ENCODE measurements around the gene ANKRD40.

The ANKRD40 gene

GRCh38 chr17:50660042-50660886 lies 47.5 kb downstream of the ANKRD40 start:
- DNase-seq (ENCODE audit: extremely low spot score) = no peak
- ChIA-PET CTCF (interaction anchor here (0.7 to 1.3 kb wide), 3 partner anchors 29 to 100 kb away, joined by 3 read pairs; no protein-coding TSS in a partner anchor), POLR2A (interaction anchor here (0.6 to 1.4 kb wide), 2 partner anchors 103 to 778 kb away, joined by 3 read pairs; no protein-coding TSS in a partner anchor)
- TF ChIP-seq CTBP1 (IDR thresholded peaks at IDR 0.05; ENCODE audit: borderline replicate concordance) = no peak
- no peak for TF ChIP-seq SP1 (IDR thresholded peaks at IDR 0.05)
- TF ChIP-seq FOXA1 (IDR thresholded peaks at IDR 0.05) = no peak
- no peak for TF ChIP-seq TARDBP (IDR thresholded peaks at IDR 0.05)
- TF ChIP-seq LEF1 (IDR thresholded peaks at IDR 0.05; ENCODE audit: borderline replicate concordance) = no peak
- TF ChIP-seq FOXM1 (IDR thresholded peaks at IDR 0.05; ENCODE audit: borderline replicate concordance) = no peak
- no peak for TF ChIP-seq ZNF384 (IDR thresholded peaks at IDR 0.05)
- TF ChIP-seq BHLHE40 (IDR thresholded peaks at IDR 0.05; ENCODE audit: borderline replicate concordance) = no peak
- TF ChIP-seq HDGF (IDR thresholded peaks at IDR 0.05; ENCODE audit: borderline replicate concordance) = no peak
- TF ChIP-seq PKNOX1 (IDR thresholded peaks at IDR 0.05) = no peak
- TF ChIP-seq L3MBTL2 (conservative IDR thresholded peaks at IDR 0.05) = no peak

GRCh38 chr17:50659179-50659578 lies 48.5 kb downstream of the ANKRD40 start:
- ChIA-PET POLR2A (no interaction called here), CTCF (interaction anchor here (1.2 kb wide), 1 partner anchor 9 kb away, joined by 3 read pairs; no protein-coding TSS in a partner anchor)
- TF ChIP-seq HDGF (IDR thresholded peaks at IDR 0.05; ENCODE audit: borderline replicate concordance) (no peak), BHLHE40 (IDR thresholded peaks at IDR 0.05; ENCODE audit: borderline replicate concordance) (no peak), TARDBP (IDR thresholded peaks at IDR 0.05) (no peak), SUZ12 (IDR thresholded peaks at IDR 0.05) (no peak), FOXA1 (IDR thresholded peaks at IDR 0.05) (no peak), LEF1 (IDR thresholded peaks at IDR 0.05; ENCODE audit: borderline replicate concordance) (no peak), PKNOX1 (IDR thresholded peaks at IDR 0.05) (no peak), NFRKB (IDR thresholded peaks at IDR 0.05) (no peak), FOXM1 (IDR thresholded peaks at IDR 0.05; ENCODE audit: borderline replicate concordance) (no peak)
- DNase-seq (ENCODE audit: extremely low spot score) = no peak

- TF ChIP-seq ARNT (IDR thresholded peaks at IDR 0.05) (no peak), NFRKB (IDR thresholded peaks at IDR 0.05) (no peak), FOXK2 (IDR thresholded peaks at IDR 0.05) (no peak), L3MBTL2 (conservative IDR thresholded peaks at IDR 0.05) (no peak), FOXA1 (IDR thresholded peaks at IDR 0.05) (no peak), TARDBP (IDR thresholded peaks at IDR 0.05) (no peak), SUZ12 (IDR thresholded peaks at IDR 0.05) (no peak), ELF4 (IDR thresholded peaks at IDR 0.05) (no peak), ZNF384 (IDR thresholded peaks at IDR 0.05) (no peak), BHLHE40 (IDR thresholded peaks at IDR 0.05; ENCODE audit: borderline replicate concordance) (no peak), SP1 (IDR thresholded peaks at IDR 0.05) (no peak), LEF1 (IDR thresholded peaks at IDR 0.05; ENCODE audit: borderline replicate concordance) (no peak)
- no peak for DNase-seq (ENCODE audit: extremely low spot score)
- POLR2A ChIA-PET = no interaction called here
- CTCF ChIA-PET = interaction anchor here (0.6 to 1.2 kb wide), 2 partner anchors 8 to 459 kb away, joined by 3 read pairs; no protein-coding TSS in a partner anchor
Measured at GRCh38 chr17:50658616-50659015, 49.1 kb downstream of the ANKRD40 start.

GRCh38 chr17:50657627-50658026 lies 50.1 kb downstream of the ANKRD40 start:
- TF ChIP-seq SUZ12 (IDR thresholded peaks at IDR 0.05) (no peak), FOXK2 (IDR thresholded peaks at IDR 0.05) (no peak), SP1 (IDR thresholded peaks at IDR 0.05) (no peak), NFRKB (IDR thresholded peaks at IDR 0.05) (no peak), BHLHE40 (IDR thresholded peaks at IDR 0.05; ENCODE audit: borderline replicate concordance) (no peak), CTBP1 (IDR thresholded peaks at IDR 0.05; ENCODE audit: borderline replicate concordance) (no peak), HDGF (IDR thresholded peaks at IDR 0.05; ENCODE audit: borderline replicate concordance) (no peak), ZNF384 (IDR thresholded peaks at IDR 0.05) (no peak), PKNOX1 (IDR thresholded peaks at IDR 0.05) (no peak), LEF1 (IDR thresholded peaks at IDR 0.05; ENCODE audit: borderline replicate concordance) (no peak)
- no peak for DNase-seq (ENCODE audit: extremely low spot score)
- CTCF ChIA-PET = no interaction called here
- POLR2A ChIA-PET = no interaction called here

GRCh38 chr17:50657054-50657453 lies 50.7 kb downstream of the ANKRD40 start:
- CTCF ChIA-PET = no interaction called here
- TF ChIP-seq LEF1 (IDR thresholded peaks at IDR 0.05; ENCODE audit: borderline replicate concordance) (no peak), SP1 (IDR thresholded peaks at IDR 0.05) (no peak), PKNOX1 (IDR thresholded peaks at IDR 0.05) (no peak), NFRKB (IDR thresholded peaks at IDR 0.05) (no peak), FOXM1 (IDR thresholded peaks at IDR 0.05; ENCODE audit: borderline replicate concordance) (no peak), ZNF384 (IDR thresholded peaks at IDR 0.05) (no peak), ELF4 (IDR thresholded peaks at IDR 0.05) (no peak), ARNT (IDR thresholded peaks at IDR 0.05) (no peak), FOXA1 (IDR thresholded peaks at IDR 0.05) (no peak)
- no peak for DNase-seq (ENCODE audit: extremely low spot score)
- POLR2A ChIA-PET = no interaction called here
